ENCODE results near the gene CCNG2. TPM values are rescaled to one million over a fixed set of nuclear protein-coding genes. Genes with fewer than 3 reads are reported as not detected.

The CCNG2 gene
- total RNA-seq, 3 donors from 2014 or later (not counting 1 experiment from before 2014, with no cell fraction given) = 35.5 to 91.5 (median 40.6) TPM

DNA sequence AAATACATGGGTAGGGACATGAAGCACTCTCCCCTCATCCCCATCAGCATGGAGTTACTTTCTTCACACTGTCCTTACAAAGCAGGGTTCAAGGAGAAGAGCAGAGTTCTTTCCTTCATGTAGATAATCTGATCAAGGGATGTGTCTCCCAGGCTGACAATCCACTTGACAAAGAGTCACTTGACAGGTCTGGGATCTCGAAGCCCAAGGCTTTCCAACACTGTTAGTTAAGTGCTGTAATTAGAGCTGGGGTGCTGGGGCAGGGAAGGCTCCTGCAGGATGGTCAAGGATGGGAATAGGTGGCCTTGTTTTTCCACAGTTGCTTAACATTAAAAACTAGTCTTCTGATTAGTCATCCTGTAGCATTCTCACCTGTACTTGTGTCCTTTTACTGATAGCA, 38.0 kb downstream of the CCNG2 start:
- H3K27ac ChIP-seq (ENCODE audit: low read length) = no peak overlapping the region
- H3K9me3 Mint-ChIP-seq = no peaks in the 10 kb centered on the region
- TF ChIP-seq, protein P1, sequence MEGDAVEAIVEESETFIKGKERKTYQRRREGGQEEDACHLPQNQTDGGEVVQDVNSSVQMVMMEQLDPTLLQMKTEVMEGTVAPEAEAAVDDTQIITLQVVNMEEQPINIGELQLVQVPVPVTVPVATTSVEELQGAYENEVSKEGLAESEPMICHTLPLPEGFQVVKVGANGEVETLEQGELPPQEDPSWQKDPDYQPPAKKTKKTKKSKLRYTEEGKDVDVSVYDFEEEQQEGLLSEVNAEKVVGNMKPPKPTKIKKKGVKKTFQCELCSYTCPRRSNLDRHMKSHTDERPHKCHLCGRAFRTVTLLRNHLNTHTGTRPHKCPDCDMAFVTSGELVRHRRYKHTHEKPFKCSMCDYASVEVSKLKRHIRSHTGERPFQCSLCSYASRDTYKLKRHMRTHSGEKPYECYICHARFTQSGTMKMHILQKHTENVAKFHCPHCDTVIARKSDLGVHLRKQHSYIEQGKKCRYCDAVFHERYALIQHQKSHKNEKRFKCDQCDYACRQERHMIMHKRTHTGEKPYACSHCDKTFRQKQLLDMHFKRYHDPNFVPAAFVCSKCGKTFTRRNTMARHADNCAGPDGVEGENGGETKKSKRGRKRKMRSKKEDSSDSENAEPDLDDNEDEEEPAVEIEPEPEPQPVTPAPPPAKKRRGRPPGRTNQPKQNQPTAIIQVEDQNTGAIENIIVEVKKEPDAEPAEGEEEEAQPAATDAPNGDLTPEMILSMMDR (IDR thresholded peaks at IDR 0.05) = no peak
- peaks cover 0 to 4% of the 10 kb centered on the region in 2 donors for H3K27me3 Mint-ChIP-seq (ENCODE audit: low read depth in 2 of 2)
- H3K27ac Mint-ChIP-seq = no peak overlapping the region
- no peaks in the 10 kb centered on the region for H3K9me3 ChIP-seq (ENCODE audit: control insufficient read depth, insufficient read depth, low read length)
- H3K4me3 ChIP-seq (ENCODE audit: low read length) = no peak overlapping the region
- 73% methylated on average over 1 of the region's 1 CpG for WGBS (ENCODE audit: insufficient coverage)
- peaks cover 13 to 15% of the 10 kb centered on the region in 2 donors for H3K4me1 Mint-ChIP-seq
- peaks cover 3% of the 10 kb centered on the region for H3K4me1 ChIP-seq (ENCODE audit: control insufficient read depth, insufficient read depth, low read length)
- H3K27me3 ChIP-seq (ENCODE audit: control insufficient read depth, insufficient read depth, low read length) = no peaks in the 10 kb centered on the region
- no peaks in the 10 kb centered on the region for H3K36me3 ChIP-seq (ENCODE audit: control insufficient read depth, insufficient read depth, low read length)
- no peak overlapping the region for H3K4me3 Mint-ChIP-seq
- DNase-seq (no peak), ATAC-seq (no peak)
- intact Hi-C loops (cut with micrococcal nuclease) = no loop called here
- H3K36me3 Mint-ChIP-seq = no peaks in the 10 kb centered on the region

DNA sequence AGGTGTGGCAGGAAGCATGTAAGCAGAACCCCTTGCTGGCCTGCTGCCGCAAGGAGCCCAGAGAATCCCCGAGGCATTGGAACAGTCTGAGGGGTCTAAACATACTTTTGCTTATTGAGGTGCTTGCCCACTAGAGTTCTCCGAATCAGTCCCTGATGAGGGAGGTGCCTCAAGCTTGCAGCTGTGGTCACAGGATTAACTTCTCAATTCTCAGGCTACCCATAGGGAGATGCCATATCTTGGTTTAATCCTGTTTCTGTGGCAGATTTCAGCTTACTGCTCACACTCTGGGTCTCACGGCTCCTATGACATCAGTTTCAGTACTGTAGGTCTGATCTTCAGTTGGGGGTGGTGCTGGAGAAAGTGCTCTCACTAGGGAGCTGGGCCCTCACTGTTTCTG, 39.9 kb downstream of the CCNG2 start:
- H3K4me3 ChIP-seq (ENCODE audit: low read length) = no peak overlapping the region
- H3K27ac Mint-ChIP-seq = no peak overlapping the region
- no peaks in the 10 kb centered on the region for H3K27me3 ChIP-seq (ENCODE audit: control insufficient read depth, insufficient read depth, low read length)
- no peaks in the 10 kb centered on the region for H3K9me3 ChIP-seq (ENCODE audit: control insufficient read depth, insufficient read depth, low read length)
- TF ChIP-seq, protein P1 (IDR thresholded peaks at IDR 0.05) = no peak
- no peak for DNase-seq
- no peaks in the 10 kb centered on the region for H3K36me3 Mint-ChIP-seq
- intact Hi-C loops (cut with micrococcal nuclease) = no loop called here
- H3K27ac ChIP-seq (ENCODE audit: low read length) = no peak overlapping the region
- 29% methylated on average over 4 of the region's 4 CpGs for WGBS (ENCODE audit: insufficient coverage)
- H3K36me3 ChIP-seq (ENCODE audit: control insufficient read depth, insufficient read depth, low read length) = no peaks in the 10 kb centered on the region
- no peaks in the 10 kb centered on the region for H3K9me3 Mint-ChIP-seq
- no peak overlapping the region for H3K4me3 Mint-ChIP-seq
- H3K27me3 Mint-ChIP-seq (ENCODE audit: low read depth in 2 of 2) = peaks cover 0 to 4% of the 10 kb centered on the region in 2 donors
- peaks cover 3% of the 10 kb centered on the region for H3K4me1 ChIP-seq (ENCODE audit: control insufficient read depth, insufficient read depth, low read length)
- peak in 1 of 3 donors; percentile 78 for ATAC-seq
- peaks cover 13 to 15% of the 10 kb centered on the region in 2 donors for H3K4me1 Mint-ChIP-seq

DNA sequence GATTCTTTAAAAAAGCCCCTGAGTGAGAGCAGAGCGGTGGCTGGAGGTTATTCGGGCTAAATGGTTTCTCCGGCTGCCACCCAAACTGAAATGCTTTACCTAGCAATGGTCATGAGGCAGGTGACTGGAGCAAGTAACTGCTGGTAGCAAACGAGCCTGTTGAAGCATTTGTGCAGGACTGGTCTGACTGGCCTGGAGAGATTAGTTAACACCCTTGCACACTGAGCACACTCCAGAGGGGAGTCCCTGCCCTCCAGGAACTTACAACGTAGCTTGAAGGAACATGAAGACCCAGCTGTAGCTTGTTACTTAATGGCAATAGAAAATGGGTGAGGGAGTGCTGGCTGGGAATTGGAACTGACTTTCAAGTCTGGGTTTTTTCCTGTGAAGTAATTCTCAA, 40.4 kb downstream of the CCNG2 start:
- Histone ChIP-seq H3K9me3 (ENCODE audit: control insufficient read depth, insufficient read depth, low read length) (no peaks in the 10 kb centered on the region), H3K4me1 (ENCODE audit: control insufficient read depth, insufficient read depth, low read length) (peaks cover 3% of the 10 kb centered on the region), H3K36me3 (ENCODE audit: control insufficient read depth, insufficient read depth, low read length) (no peaks in the 10 kb centered on the region), H3K27me3 (ENCODE audit: control insufficient read depth, insufficient read depth, low read length) (no peaks in the 10 kb centered on the region), H3K27ac (ENCODE audit: low read length) (no peak overlapping the region), H3K4me3 (ENCODE audit: low read length) (no peak overlapping the region)
- 91% methylated on average over 5 of the region's 5 CpGs for WGBS (ENCODE audit: insufficient coverage)
- no peaks in the 10 kb centered on the region for H3K9me3 Mint-ChIP-seq
- no peak for ATAC-seq
- H3K4me1 Mint-ChIP-seq = peaks cover 13 to 15% of the 10 kb centered on the region in 2 donors
- H3K27ac Mint-ChIP-seq = no peak overlapping the region
- intact Hi-C loops (cut with micrococcal nuclease) = no loop called here
- H3K4me3 Mint-ChIP-seq = no peak overlapping the region
- TF ChIP-seq, protein P1 (IDR thresholded peaks at IDR 0.05) = no peak
- H3K36me3 Mint-ChIP-seq = no peaks in the 10 kb centered on the region
- DNase-seq = no peak
- H3K27me3 Mint-ChIP-seq (ENCODE audit: low read depth in 2 of 2) = peaks cover 0 to 4% of the 10 kb centered on the region in 2 donors

DNA sequence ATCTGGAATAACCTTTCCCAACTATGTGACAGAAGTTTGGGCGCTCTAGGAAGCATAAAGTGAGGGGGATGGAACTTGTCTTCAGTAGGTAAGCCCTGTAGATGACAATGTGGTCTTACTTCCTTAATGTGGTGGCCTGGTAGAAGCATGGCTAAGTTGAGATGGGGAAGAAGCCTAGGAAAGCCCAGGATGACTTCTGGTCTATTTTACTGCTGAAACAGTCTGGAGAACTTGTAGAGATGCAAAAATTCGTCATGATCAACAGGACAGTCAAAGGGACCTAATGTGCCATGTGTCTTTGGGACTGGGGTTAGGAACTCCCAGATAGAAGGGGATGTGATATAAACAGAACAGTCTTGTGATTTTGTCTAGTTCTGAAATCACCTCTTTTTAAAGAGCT, 40.8 kb downstream of the CCNG2 start:
- no peaks in the 10 kb centered on the region for H3K9me3 Mint-ChIP-seq
- Histone ChIP-seq H3K4me1 (ENCODE audit: control insufficient read depth, insufficient read depth, low read length) (peaks cover 3% of the 10 kb centered on the region), H3K27me3 (ENCODE audit: control insufficient read depth, insufficient read depth, low read length) (no peaks in the 10 kb centered on the region), H3K9me3 (ENCODE audit: control insufficient read depth, insufficient read depth, low read length) (no peaks in the 10 kb centered on the region), H3K27ac (ENCODE audit: low read length) (no peak overlapping the region), H3K36me3 (ENCODE audit: control insufficient read depth, insufficient read depth, low read length) (no peaks in the 10 kb centered on the region), H3K4me3 (ENCODE audit: low read length) (no peak overlapping the region)
- WGBS (ENCODE audit: insufficient coverage) = 72% methylated on average over 2 of the region's 2 CpGs
- intact Hi-C loops (cut with micrococcal nuclease) = no loop called here
- H3K4me3 Mint-ChIP-seq = no peak overlapping the region
- DNase-seq (no peak), ATAC-seq (no peak)
- peaks cover 13 to 20% of the 10 kb centered on the region in 2 donors for H3K4me1 Mint-ChIP-seq
- no peak overlapping the region for H3K27ac Mint-ChIP-seq
- peaks cover 0 to 4% of the 10 kb centered on the region in 2 donors for H3K27me3 Mint-ChIP-seq (ENCODE audit: low read depth in 2 of 2)
- H3K36me3 Mint-ChIP-seq = no peaks in the 10 kb centered on the region
- TF ChIP-seq, protein P1 (IDR thresholded peaks at IDR 0.05) = no peak
